HG03175 (cell line): ENCODE measurements around the gene EXOC7.

ENCODE experiments used
- ATAC-seq: cut with Tn5 transposase; IDR thresholded peaks from one replicate; pipeline ENCODE4 v1.9.1; 2021; ENCODE audit warnings: mild to moderate bottlenecking, moderate library complexity; ENCODE audit not compliant: unreplicated experiment

EXOC7 gene

DNA sequence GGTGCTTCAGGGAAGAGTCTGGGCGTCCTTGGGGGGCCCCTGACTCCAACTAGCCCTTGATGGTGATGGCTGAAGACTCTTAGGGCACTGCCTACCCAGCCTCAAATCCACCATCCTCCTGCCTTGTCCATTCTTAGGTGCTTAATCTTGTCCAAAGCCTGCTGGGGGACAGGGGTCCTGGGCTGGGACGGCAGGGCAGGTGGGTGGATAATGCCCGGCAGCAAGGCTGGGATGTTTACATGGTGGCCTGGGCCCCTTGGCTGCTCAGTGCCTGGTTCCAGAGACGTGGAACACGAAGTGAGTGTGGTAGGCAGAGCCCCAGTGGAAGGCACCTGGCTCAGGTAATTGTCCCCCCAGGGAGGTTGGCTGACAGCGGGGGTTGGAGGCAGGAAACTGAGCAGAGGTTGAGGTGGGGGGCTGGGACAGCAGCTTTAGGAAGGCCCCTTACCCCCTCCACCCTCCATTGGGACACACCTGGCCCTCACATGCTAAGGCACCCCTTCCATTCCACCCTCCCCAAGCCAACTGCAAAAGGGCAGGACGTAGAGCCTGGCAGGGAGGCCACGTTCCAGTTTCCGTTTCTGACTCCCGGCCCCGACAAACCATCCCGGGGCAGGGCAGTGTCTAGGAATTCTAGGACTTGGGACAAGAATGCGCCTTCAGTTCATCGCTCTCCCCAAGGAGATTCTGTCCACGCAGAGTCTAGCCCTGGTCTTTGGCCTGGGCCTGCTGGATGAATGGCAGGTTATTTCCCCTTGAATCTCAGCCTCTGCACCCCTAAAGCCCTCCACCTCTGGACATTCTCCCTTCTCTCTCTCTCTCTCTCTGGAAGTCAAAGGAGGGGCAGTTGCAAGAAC is 35.5 kb upstream of the EXOC7 start:
- no peak for ATAC-seq

DNA sequence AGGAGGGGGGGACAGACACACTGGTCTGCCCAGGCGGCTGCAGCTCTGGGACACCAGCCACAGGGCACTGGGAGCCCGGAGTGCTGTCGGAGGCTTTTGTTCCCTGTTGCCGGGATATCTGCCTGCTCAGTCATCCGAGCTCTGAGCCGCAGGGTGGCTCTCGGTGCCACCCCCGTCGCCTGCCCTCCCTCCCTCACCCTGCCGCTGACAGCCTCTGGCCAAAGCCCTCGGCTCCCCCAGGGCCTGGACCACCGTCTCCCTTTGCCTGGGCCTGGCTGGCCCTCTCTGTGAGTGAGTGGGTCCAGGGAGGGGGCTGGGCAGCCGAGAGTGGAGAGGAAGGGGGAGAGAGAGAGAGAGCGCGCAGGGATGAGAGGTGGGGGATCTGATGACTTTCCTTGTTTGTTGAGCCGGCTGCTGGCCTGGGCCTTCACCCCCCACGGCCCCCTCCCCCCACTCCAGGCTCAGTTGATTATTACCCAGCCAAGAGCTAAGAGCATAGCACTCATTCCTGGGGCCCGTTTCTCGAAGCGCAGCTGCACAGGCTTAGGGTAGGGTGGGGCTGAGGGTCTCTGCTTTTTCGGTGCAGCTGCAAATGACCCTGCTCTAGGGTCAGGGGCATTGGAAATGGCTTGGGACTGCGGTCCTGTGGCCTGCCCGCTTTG is 34.8 kb upstream of the EXOC7 start:
- ATAC-seq = no peak

DNA sequence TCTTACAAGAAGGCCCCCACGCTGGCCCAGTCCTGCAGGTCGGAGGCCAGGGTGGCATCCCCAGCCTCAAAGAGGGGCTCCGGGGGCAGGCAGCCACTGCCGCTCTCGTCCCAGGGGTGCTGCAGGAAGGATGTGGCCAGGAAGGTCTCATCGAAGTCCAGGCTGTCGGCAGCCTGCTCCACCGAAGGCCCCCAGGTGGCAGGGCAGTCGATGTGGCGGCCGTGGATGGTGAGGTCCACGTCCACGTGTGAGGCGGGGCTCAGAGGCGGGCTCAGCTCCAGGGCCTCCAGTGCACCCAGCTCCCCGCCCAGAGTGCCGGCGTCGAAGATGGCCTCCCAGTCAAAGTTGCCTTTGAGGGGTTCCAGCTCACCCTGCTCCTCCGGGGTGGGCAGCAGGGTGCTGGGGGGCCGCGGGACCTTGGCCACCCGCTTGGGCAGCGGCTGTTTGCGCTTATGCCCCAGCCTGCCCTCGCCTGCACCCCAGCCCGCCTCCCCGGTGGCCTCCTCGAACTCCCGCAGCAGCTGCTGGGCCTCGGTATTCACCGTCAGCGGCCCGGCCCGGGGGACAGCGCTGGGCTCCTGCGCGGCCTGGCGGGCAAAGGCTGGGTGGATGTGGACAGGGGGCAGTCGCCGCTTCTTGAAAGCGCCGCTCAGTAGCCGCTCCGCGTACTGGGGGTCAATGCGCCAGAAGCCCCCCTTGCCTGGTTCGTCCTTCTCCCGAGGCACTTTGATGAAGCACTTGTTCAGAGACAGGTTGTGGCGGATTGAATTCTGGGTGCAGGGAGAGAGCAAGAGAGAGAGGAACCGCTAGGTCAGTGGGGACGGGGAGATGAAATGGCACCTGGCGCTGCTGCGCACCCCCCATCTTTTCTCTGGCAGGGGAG is 34.0 kb upstream of the EXOC7 start:
- ATAC-seq = no peak

DNA sequence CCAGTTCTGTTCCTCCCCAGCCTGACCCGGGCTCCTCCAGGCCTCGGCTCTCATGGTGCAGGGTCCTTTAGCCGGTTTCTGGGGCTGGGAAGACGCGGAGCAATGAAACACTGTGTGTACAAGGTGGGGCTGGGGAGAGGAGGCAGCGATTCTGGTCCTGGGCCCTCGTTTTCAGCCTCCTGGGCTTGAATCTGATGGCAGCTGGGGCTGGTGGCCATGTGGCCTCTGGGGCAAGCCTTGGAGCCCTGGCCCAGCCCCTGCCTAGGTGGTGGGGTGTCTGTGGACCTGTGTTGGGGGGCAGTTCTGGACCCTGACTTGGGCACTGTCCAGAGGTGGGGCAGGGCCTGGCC is 33.4 kb upstream of the EXOC7 start:
- ATAC-seq = no peak

DNA sequence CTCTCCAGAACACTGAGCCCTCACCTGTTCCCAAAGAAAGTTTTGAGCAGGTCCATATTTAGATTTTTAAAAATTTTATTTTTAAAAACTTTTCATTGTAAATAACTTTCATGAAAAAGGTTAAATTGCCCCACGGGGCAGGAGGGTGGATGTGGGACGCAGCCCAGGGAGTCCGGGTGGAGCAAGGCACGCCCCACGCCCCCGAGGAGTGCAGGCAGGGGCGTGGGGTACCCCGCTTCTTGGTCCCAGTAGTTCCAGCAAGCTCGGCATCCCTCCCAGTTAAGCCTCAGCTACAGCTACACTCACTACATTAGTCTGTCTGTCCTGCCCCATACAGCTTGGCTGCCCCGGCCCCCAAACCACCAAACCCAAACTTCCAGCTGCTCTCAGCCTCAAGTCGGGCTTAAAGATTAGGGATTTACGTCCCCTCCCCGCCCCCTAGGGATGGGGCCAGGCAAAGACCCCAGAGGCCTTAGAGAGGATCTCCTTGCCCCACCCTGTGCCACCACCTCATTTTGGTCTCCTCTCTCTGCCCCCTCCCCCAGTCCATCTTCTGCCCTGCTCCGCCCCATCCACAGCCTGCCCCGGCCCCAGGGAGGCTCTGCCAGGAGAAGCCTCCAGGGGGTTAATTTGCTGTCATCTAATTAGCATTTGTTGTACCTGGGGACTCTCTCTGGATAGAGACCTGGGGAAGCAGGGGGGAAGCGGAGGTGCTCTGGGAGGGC is 32.9 kb upstream of the EXOC7 start:
- no peak for ATAC-seq

DNA sequence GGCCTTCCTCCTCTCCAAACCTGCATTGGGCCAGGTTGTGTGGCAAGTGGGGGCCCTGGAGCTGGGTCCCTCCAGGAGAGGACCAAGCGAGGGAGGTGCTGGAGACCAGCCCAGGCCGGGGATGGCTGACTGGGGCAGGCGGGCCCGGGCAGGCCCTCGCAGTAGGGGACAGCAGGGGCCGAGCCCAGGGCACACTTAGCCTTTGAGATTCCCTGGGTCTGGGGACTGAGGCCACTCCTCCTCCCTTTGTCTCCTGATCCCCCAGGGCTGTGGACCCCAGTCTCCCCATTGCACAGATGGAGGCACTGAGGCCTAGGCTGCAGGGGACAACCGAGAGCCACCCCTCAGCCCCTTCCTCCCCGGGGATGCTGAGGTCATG is 32.2 kb upstream of the EXOC7 start:
- no peak for ATAC-seq

DNA sequence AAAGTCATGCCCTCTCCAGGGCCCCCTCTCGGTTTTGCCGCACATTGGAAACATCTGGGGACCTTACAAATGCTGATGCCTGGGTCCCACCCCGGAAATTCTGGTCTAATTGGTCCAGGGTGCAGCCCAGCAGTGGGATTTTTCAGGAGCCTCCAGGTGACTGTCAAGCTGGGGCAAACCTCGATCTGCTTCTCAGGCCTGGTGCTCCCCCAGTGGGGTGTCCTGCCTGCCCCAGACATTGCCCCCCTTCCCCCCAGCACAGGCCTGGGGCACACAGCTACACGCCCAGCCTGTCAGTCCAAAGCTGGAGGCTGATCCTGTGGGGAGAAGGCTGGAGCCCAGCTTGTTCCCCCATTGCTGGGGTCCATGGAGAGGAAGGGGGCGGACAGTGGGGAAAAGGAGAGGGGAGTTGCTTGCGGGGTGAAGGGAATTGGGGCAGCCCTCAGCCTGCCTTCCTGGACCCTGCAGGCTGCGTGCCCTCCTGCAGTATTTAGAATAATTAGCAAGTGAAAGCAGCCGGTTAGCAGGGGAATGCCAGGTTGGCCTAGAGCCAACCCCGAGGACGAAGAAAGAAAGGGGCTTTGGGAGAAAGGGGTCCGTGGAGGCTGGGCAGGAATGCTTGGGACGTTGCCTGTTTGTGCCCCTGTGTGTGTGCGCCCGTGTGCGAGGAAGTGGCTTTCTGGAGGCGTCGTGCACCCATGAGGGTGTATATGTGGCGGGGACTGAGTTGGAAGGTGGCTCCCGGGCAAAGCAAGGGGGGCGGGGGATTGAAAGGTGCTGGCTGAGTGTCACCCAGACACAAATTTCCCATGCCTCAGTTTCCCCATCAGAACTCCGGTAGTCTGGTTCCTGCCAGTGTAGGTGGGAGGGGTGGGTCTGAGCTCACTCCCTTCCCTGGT is 31.6 kb upstream of the EXOC7 start:
- no peak for ATAC-seq

DNA sequence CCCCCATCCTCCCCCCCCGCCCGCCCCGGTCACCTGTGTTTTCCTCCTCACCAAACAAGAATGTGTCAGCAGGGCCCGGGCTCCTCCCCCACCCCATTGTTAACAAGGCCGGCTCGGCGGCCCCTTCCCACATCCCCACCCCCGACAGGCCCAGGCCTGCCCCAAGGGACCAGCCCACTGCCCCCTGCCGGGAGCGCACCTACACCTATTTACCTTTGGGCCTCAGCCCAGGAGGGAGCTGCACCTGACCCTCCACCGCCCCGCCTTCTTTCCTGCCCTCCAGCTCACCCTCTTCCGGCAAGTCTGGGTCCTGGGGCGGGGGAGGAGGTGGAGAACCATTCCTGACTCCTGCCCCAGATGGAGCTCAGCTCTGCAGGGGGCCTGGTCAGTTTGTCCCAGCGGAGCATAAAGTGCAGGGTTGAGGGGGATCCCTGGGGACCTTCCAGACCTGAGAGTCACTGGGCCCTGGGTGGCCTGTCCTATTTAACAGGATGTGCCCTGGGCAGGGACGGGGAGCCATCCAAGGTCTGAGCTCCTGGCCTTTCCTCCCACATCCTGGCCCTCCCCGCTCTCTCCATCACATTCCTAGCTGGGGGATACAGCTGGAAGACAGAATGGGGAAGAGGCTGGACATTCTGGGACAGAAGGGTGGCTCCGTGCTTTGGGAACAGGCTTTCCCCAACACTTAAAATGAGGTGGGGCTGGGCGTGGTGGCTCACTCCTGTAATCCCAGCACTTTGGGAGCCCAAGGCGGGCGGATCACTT is 29.2 kb upstream of the EXOC7 start:
- ATAC-seq = no peak

DNA sequence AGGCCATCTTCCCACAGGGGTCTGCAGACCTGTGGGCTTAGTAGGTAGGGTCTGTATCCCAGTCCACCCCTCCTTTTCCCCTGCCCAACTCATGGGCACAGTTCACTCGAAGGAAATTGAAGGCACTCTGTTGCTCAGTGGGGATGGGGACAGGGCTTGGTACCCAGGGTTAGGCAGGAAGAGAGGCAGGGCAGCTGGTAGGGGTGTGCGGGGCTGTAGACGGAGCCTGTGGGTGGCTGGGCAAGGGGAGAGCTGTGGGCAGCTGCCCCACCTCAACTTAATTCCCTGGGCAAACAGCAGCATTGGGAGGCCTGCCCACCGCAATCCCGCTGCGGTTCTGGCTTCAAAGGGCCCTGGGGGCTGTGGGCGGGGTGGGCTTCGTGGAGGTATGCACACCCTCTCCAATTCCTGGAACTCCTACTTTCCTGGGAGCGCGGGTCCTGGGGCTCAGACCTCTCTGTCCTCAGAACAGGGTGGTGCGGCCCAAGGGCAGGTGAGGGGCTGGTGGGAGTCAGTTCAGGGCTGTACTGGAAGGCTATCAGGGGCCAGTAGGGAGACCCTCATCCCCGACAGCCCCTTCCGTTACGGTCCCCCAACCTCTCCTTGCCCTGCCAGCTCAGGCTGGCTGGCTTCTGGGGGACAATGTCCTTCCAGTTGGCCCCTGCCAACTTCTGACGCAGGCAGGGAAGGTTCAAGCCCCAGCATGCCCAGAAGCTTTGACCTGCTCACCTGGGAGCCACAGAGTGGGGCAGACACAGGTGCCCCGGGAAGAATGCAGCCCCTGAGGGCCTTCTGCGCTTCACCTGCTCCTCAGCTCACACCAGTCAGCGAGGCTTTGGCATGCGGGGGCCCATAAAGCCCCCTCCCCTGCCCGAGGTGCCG is 28.3 kb upstream of the EXOC7 start:
- no peak for ATAC-seq

DNA sequence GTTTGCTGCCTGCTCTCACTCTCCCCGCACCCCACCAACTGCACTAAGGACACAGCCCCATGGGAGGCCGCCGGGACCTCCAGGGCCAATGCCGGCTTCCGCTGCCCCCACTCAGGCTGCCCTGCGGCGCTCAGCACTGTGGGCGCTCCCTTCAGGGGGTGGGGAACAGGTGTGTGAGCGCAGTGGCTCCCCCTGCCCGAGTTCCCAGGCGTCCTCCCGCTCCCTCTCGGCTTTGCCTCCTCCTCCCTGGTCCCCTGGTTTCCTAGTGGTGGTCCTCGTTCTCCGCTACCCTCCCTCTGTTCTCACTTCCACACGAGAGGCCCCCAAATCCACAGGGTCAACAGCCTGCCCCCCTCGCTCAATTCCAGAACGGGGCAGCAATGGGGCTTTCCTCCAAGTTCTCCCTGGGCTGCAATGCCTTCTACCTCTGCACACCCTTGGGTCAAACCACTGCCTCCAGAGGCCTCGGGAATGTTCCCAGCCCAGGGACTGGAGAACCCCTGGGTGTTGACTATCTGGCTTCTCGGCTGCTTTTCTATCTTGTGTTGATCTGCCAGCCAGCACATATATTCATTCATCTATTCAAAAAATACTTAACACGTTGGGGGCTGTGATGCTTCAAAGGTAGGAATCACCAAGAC is 27.6 kb upstream of the EXOC7 start:
- ATAC-seq = no peak

DNA sequence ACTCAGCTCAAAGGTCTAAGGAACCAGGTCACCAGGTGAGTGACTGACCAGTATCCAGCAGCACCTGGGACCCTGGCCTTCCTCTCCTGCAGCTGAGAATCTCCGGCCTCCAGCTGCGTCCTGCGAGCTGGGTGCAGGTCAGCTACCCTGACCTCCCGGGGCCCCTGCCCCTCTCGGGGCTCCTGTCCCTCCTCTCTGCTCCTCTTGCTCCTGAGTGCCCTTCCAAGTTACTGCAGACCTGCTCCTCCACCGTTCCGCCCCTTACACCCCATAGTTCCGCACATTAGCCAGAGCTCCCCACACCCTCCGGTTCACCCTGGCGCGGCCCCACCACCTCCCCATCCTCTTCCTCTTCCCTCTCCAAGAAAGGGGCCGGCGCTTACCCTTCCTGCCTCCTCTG is 26.9 kb upstream of the EXOC7 start:
- ATAC-seq = no peak

DNA sequence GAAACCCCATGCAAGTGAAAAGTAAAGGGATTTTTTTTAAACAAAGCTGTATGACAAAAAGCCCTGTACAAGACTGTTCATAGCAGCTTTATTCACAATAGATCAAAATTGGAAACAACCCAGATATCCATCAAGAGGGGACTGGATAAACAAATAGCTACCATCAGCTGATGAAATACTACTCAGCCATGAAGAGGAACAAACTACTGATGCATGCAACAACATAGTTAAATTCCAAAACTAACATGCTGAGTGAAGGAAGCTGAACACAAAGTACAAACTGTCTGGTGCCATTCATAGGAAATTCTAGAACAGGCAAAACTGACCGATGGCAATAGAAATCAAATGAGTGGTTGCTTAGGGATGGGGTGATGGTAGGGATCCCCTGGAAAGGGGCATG is 22.3 kb upstream of the EXOC7 start:
- ATAC-seq = no peak

DNA sequence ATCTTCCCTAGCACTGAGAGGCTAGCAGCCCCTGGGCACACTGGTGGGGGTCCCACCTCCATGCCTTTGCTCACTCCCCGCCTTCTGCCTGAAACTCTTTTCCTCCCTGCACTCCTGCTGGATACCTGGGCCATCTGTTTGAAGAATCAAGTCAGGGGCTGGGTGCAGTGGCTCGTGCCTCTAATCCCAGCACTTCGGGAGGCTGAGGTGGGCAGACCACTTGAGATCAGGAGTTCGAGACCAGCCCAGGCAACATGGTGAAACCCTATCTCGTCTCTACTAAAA is 21.7 kb upstream of the EXOC7 start:
- no peak for ATAC-seq

DNA sequence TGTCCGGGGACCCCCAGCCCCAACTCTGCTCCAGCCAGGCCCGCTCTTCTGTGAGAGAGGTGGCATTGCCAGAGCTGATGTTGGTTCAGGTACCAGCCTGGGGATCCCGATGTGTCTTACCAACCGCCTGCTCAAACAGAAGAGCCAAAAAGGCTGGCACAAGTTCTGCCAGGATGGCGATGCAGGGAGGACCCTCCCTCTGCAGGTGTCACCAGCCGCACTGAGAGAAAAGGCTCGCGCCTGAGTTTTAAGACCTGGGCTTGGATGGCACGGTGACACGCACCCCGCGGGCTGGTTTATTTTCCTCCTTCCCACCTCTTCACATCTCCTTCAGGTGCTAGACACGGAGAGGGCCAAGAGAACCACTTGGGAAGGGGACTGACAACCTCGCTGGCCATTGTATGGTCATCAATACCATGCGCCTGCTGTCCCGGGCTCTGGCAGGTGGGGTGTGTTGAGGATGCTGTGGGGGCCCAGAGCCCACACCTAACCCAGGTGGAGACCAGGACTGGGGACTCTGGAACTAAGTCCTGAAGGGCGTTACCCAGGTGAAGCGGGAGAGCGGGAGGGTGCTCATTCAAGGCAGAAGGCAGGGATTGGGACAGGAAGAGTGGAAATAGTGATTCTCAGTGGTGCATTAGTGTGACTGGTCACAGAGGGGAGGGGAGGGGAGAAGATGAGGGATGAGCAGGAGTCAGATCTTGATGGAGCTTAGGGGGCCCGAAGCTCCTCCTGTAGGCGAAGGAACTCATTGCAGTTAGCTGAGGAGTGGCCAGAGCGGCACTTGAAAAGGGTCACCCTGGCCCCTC is 21.2 kb upstream of the EXOC7 start:
- ATAC-seq = no peak

DNA sequence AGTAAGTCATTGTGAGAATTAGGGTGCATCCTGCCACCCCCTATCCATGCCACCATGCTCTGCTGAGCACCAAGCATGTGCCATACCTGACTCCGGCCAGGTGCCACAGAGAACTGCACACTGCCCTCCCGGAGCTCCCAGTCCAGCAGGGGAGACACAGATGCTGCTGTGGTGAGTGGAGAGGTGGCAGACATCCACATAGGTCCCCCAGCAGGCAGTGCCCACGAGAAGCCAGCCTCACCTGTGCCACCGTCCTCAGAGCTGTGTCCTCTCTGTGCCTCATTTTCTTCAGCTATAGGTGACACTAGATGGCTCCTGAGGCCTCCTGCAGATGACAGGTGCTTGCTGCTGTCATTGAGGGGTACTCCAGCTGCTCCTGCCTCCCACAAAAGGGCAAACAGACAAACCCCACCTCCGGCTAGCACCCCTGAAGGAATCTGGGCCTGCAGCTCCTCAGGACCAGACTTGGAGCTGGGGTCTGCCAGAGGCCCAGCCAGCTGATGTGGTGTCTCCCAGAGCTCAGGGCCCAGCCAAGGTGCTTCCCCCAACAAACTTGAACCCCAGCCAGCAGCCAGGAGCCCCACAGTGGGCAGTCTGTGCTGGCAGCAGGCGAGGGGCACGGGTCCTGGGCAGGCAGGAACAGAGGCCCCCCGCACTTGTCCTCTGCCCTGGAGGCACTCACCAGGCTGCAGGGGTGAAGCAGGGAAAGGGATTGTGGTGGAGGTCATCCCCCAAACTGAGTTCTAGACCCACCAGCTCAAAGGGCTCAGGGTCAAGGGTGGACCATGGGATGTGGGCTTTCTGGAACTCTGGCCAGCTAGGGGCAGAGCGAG is 20.4 kb upstream of the EXOC7 start:
- ATAC-seq = no peak

DNA sequence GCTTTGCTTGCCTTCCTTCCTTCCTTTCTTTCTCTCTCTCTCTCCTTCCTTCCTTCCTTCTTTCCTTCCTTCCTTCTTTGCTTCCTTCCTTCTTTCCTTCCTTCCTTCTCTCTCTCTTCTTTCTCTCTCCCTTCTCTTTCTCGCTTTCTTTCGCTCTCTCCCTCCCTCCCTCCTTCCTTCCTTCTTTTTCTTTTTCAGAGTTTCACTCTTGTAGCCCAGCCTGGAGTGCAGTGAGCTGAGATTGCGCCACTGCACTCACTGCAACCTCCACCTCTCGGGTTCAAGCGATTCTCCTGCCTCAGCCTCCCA is 19.6 kb upstream of the EXOC7 start:
- no peak for ATAC-seq
